Endothelial cell of umbilical vein (primary cell): ENCODE data around the gene RRP15. TPM values are rescaled to one million over a fixed set of nuclear protein-coding genes. Genes with fewer than 3 reads are reported as not detected.

ENCODE experiments used
- BruUV-seq: library from RNA; stranded (reverse); fragments of 400-500 nt; replicated peaks from 2 replicates; lab custom pipeline; 2021; lab: Mats Ljungman, UMichigan
- CTCF ChIA-PET: fragments of 300-600, 350-600 bp; sonication (Branson Sonifier 250); formaldehyde crosslinking; loops from one replicate; lab custom pipeline; 2021; ENCODE audit warnings: antibody characterized with exemption, inconsistent platforms; lab: Charles Lee
- POLR2A ChIA-PET: fragments of 300-600, 350-600 bp; sonication (Branson Sonifier 250); formaldehyde crosslinking; loops from one replicate; lab custom pipeline; 2021; ENCODE audit warnings: antibody characterized with exemption, inconsistent platforms; lab: Charles Lee
- DNase-seq: peaks from one replicate; pipeline ENCODE4 v3.0.0-alpha.2; 2011; ENCODE audit warnings: low read depth, low spot score
- FAIRE-seq: peaks from 2 replicates; lab custom pipeline; 2011; peaks lifted over from hg19 to GRCh38; lab: Jason Lieb, UNC
- H2AFZ ChIP-seq: 2 replicates; pipeline ENCODE4 v1.6.0; 2012; ENCODE audit warnings: low read depth, low read length, control low read depth, inconsistent platforms
- H3K27ac ChIP-seq: 2 replicates; pipeline ENCODE4 v1.5.1; 2011; ENCODE audit warnings: low read depth, mild to moderate bottlenecking, control low read depth, low read length, moderate library complexity; ENCODE audit not compliant: insufficient read depth
- H3K27me3 ChIP-seq, 2 experiments: 2 replicates each; pipeline versions ENCODE4 v1.6.0 to v1.6.1; 2011; ENCODE audit warnings: low read length in 2 of 2, mixed read lengths in 1 of 2; ENCODE audit not compliant: control insufficient read depth in 2 of 2, insufficient read depth in 2 of 2
- H3K36me3 ChIP-seq, 2 experiments: 2 replicates in 1 of 2; 3 replicates in 1 of 2; pipeline ENCODE4 v1.5.1; 2011; ENCODE audit warnings: low read length in 2 of 2, mild to moderate bottlenecking in 1 of 2, moderate library complexity in 1 of 2; ENCODE audit not compliant: control insufficient read depth in 2 of 2, insufficient read depth in 2 of 2; ENCODE audit errors: extremely low read depth in 1 of 2
- H3K4me1 ChIP-seq: 3 replicates; pipeline ENCODE4 v1.5.1; 2011; ENCODE audit warnings: mild to moderate bottlenecking, low read length; ENCODE audit not compliant: control insufficient read depth, insufficient read depth; ENCODE audit errors: extremely low read depth
- H3K4me2 ChIP-seq: 2 replicates; pipeline ENCODE4 v1.6.1; 2011; ENCODE audit warnings: low read length, control low read depth, mixed read lengths; ENCODE audit not compliant: insufficient read depth
- H3K4me3 ChIP-seq, 3 experiments: fragments of 200-600 bp in 1 of 3; sonication (generic), shearing (Covaris generic) in 1 of 3; replicated peaks in 1 of 3; 2 replicates each; pipeline ENCODE4 v1.5.1; 2011 to 2016; ENCODE audit warnings: control low read depth in 3 of 3, low read length in 3 of 3, mild to moderate bottlenecking in 2 of 3, inconsistent platforms in 1 of 3, low read depth in 1 of 3, moderate library complexity in 1 of 3; ENCODE audit not compliant: insufficient read depth in 1 of 3
- H3K79me2 ChIP-seq: 2 replicates; pipeline ENCODE4 v1.6.0; 2012; ENCODE audit warnings: low read length, inconsistent platforms; ENCODE audit not compliant: control insufficient read depth, insufficient read depth
- H3K9ac ChIP-seq: replicated peaks from 2 replicates; pipeline ENCODE3; 2011; ENCODE audit warnings: low read length, control low read depth; ENCODE audit not compliant: insufficient read depth; ENCODE audit errors: extremely low read depth
- H3K9me1 ChIP-seq: replicated peaks from 3 replicates; pipeline ENCODE4 v1.6.0; 2011; ENCODE audit warnings: mild to moderate bottlenecking, low read length; ENCODE audit not compliant: control insufficient read depth, insufficient read depth; ENCODE audit errors: extremely low read depth
- H3K9me3 ChIP-seq: replicated peaks from 2 replicates; pipeline ENCODE4 v1.5.1; 2012; ENCODE audit warnings: low read length, inconsistent platforms; ENCODE audit not compliant: control insufficient read depth, insufficient read depth
- H4K20me1 ChIP-seq: replicated peaks from 2 replicates; pipeline ENCODE3; 2011; ENCODE audit warnings: mild to moderate bottlenecking, low read length; ENCODE audit not compliant: control insufficient read depth, insufficient read depth; ENCODE audit errors: extremely low read depth
- CTCF ChIP-seq, 2 donors: IDR thresholded peaks; 1 replicate in 1 of 2; 2 replicates in 1 of 2; pipeline ENCODE4 v1.5.1; 2011; ENCODE audit warnings: low read length in 2 of 2, mild to moderate bottlenecking in 2 of 2, moderate library complexity in 2 of 2, control low read depth in 1 of 2, inconsistent platforms in 1 of 2, low read depth in 1 of 2; ENCODE audit not compliant: insufficient read depth in 1 of 2; ENCODE audit errors: extremely low read depth in 1 of 2
- EZH2 ChIP-seq: IDR thresholded peaks from 2 replicates; pipeline ENCODE4 v1.6.1; 2012; ENCODE audit warnings: borderline replicate concordance, low read depth, mild to moderate bottlenecking, moderate library complexity, low read length, inconsistent platforms; ENCODE audit not compliant: severe bottlenecking
- FOS ChIP-seq: IDR thresholded peaks from 2 replicates; pipeline ENCODE4 v1.6.1; 2011; ENCODE audit warnings: mild to moderate bottlenecking, low read length, moderate library complexity, borderline replicate concordance; ENCODE audit not compliant: insufficient read depth
- GATA2 ChIP-seq: IDR thresholded peaks from 2 replicates; pipeline ENCODE4 v1.7.0; 2011; ENCODE audit warnings: low read depth, mild to moderate bottlenecking, moderate library complexity, mixed read lengths, low read length; ENCODE audit not compliant: insufficient read length, insufficient read depth
- JUN ChIP-seq: IDR thresholded peaks from 2 replicates; pipeline ENCODE4 v1.6.1; 2011; ENCODE audit warnings: borderline replicate concordance, low read depth; ENCODE audit not compliant: insufficient read length, insufficient read depth
- MAX ChIP-seq: IDR thresholded peaks from 2 replicates; pipeline ENCODE4 v1.6.1; 2011; ENCODE audit not compliant: insufficient read depth, insufficient read length
- MYC ChIP-seq: IDR thresholded peaks from one replicate; pipeline ENCODE4 v1.6.1; 2011; ENCODE audit warnings: mild to moderate bottlenecking, low read depth, low read length
- POLR2A ChIP-seq: IDR thresholded peaks from 2 replicates; pipeline ENCODE4 v1.6.1; 2012; ENCODE audit warnings: low read depth, mild to moderate bottlenecking, control low read depth, low read length
- POLR2AphosphoS5 ChIP-seq: IDR thresholded peaks from 2 replicates; pipeline ENCODE4 v1.6.1; 2012; ENCODE audit warnings: low read depth, mild to moderate bottlenecking, control low read depth, low read length, moderate library complexity; ENCODE audit not compliant: insufficient read depth
- dilution Hi-C: fragments of 300-500 bp; cut with MboI; formaldehyde crosslinking; loops from one replicate; pipeline ENCODE4 v1.15.0; 2019; ENCODE audit warnings: low sequenced_read_pairs; ENCODE audit not compliant: extremely low pct_ligation_motif_present
- intact Hi-C: fragments of 100-400 bp; cut with micrococcal nuclease; formaldehyde crosslinking; loops from one replicate; pipeline ENCODE4 v1.10.0; 2022
- polyA plus RNA-seq, 4 experiments: library from polyadenylated mRNA; depleted of rRNA in 3 of 4; stranded (reverse) in 3 of 4; unstranded in 1 of 4; fragments of >200 nt; gene quantifications; 2 replicates each; pipeline versions ENCODE4 v1.2.1 to v1.2.3, GENCODE V29; 2011 to 2012; ENCODE audit warnings: missing spikeins in 1 of 4
- total RNA-seq: library from RNA; stranded (reverse); gene quantifications from 2 replicates; pipeline ENCODE4 v1.2.3, GENCODE V29; 2021

Gene RRP15
- total and polyA plus RNA-seq, 2 donors (not counting 3 experiments of a cell fraction or from before 2014, with no cell fraction given) = 1.0 to 17.3 TPM

- POLR2A ChIA-PET = no interaction called here
- Histone ChIP-seq H3K9ac (no peak overlapping the region), H3K79me2 (no peaks in the 10 kb centered on the region), H2AFZ (no peak overlapping the region), H3K27me3 (peaks cover 1 to 5% of the 10 kb centered on the region in 2 experiments), H3K9me3 (no peaks in the 10 kb centered on the region), H3K4me2 (no peak overlapping the region), H3K27ac (no peak overlapping the region), H4K20me1 (no peaks in the 10 kb centered on the region), H3K9me1 (no peaks in the 10 kb centered on the region), H3K4me3 (no peak overlapping the region), H3K4me1 (no peaks in the 10 kb centered on the region), H3K36me3 (no peaks in the 10 kb centered on the region)
- FAIRE-seq (no peak), DNase-seq (no peak)
- dilution Hi-C loops (no loop called here), intact Hi-C loops (loop anchor here (10.0 kb wide), 1 partner anchor 1560 kb away; no protein-coding TSS in a partner anchor)
- TF ChIP-seq MYC (no peak), EZH2 (no peak), JUN (no peak), MAX (no peak), FOS (no peak), POLR2A (no peak)
- CTCF ChIA-PET = no interaction called here
- BruUV-seq = no TSS peak
Measured at GRCh38 chr1:218255090-218255489, 30.0 kb upstream of the RRP15 start.

GRCh38 chr1:218257371-218257770 is 27.7 kb upstream of the RRP15 start:
- intact Hi-C loops (loop anchor here (10.0 kb wide), 1 partner anchor 1557 kb away; no protein-coding TSS in a partner anchor), dilution Hi-C loops (no loop called here)
- Histone ChIP-seq H4K20me1 (no peaks in the 10 kb centered on the region), H3K4me2 (no peak overlapping the region), H3K4me1 (no peaks in the 10 kb centered on the region), H3K9me1 (no peaks in the 10 kb centered on the region), H3K4me3 (no peak overlapping the region), H3K36me3 (no peaks in the 10 kb centered on the region), H3K27me3 (peaks cover 1 to 5% of the 10 kb centered on the region in 2 experiments), H2AFZ (no peak overlapping the region), H3K9ac (no peak overlapping the region), H3K79me2 (no peaks in the 10 kb centered on the region), H3K9me3 (no peaks in the 10 kb centered on the region), H3K27ac (no peak overlapping the region)
- POLR2A ChIA-PET = no interaction called here
- CTCF ChIA-PET = no interaction called here
- FAIRE-seq (no peak), DNase-seq (no peak)
- BruUV-seq = no TSS peak
- TF ChIP-seq MAX (no peak), EZH2 (no peak), JUN (no peak), GATA2 (no peak), CTCF (IDR thresholded peaks at IDR 0.05; ENCODE audit: extremely low read depth in 1 of 2, insufficient read depth in 1 of 2, low read depth in 1 of 2, low read length in 2 of 2) (no peak), MYC (no peak), POLR2AphosphoS5 (no peak), POLR2A (no peak), FOS (no peak)
